ENCODE results near the gene GDI2. TPM values are rescaled to one million over a fixed set of nuclear protein-coding genes. Genes with fewer than 3 reads are reported as not detected.

GDI2 gene
- total and polyA plus RNA-seq, 9 of the 15 experiments (the other 6 are each of a cell fraction or from before 2014, with no cell fraction given) = 262 to 424 (median 287) TPM

- TF ChIP-seq MAZ (CRISPR knock-in tag; conservative IDR thresholded peaks at IDR 0.05 in 1 of 2, IDR thresholded peaks at IDR 0.05 in 1 of 2) (peak; percentile 79 to 93), ZNF717 (CRISPR knock-in tag; IDR thresholded peaks at IDR 0.05) (no peak), TAF1 (IDR thresholded peaks at IDR 0.05; ENCODE audit: control insufficient read depth, extremely low read depth, insufficient read depth, low read length, severe bottlenecking) (peak; percentile 94), SMARCE1 (IDR thresholded peaks at IDR 0.05) (no peak), USF2 (CRISPR knock-in tag; IDR thresholded peaks at IDR 0.05) (peak; percentile 59), ZFPM2 (CRISPR knock-in tag; IDR thresholded peaks at IDR 0.05) (no peak), BHLHE40 (IDR thresholded peaks at IDR 0.05; ENCODE audit: low read length) (no peak; the same call in 1 of the 2 replicates), TSC22D4 (tag; IDR thresholded peaks at IDR 0.05) (no peak), RBM14 (IDR thresholded peaks at IDR 0.05; ENCODE audit: borderline replicate concordance, insufficient read depth, low read depth, low read length) (no peak), IRF9 (tag; IDR thresholded peaks at IDR 0.05) (no peak), GTF3C2 (IDR thresholded peaks at IDR 0.05; ENCODE audit: borderline replicate concordance, extremely low read depth, insufficient read length) (no peak), FOXK2 (conservative IDR thresholded peaks at IDR 0.05 in 1 of 2, IDR thresholded peaks at IDR 0.05 in 1 of 2; ENCODE audit: low read depth in 2 of 2) (no peak), MAFK (IDR thresholded peaks at IDR 0.05; ENCODE audit: low read length) (no peak), BCOR (IDR thresholded peaks at IDR 0.05) (no peak; the same call in 1 of the 2 replicates), ZNF280B (CRISPR knock-in tag; IDR thresholded peaks at IDR 0.05) (no peak), ZNF551 (CRISPR knock-in tag; IDR thresholded peaks at IDR 0.05) (no peak), CHD4 (IDR thresholded peaks at IDR 0.05; ENCODE audit: insufficient read depth, insufficient replicate concordance, low read depth, low read length, poor library complexity, severe bottlenecking) (no peak), ZBTB8A (IDR thresholded peaks at IDR 0.05; ENCODE audit: partially characterized antibody) (no peak), POLR2AphosphoS5 (IDR thresholded peaks at IDR 0.05; ENCODE audit: control insufficient read depth, insufficient read depth, low read depth, low read length) (peak; percentile 86), WHSC1 (IDR thresholded peaks at IDR 0.05; ENCODE audit: low read length) (no peak), LARP7 (IDR thresholded peaks at IDR 0.05) (no peak)
These were observed at the start of gene GDI2 (continued) for GRCh38 chr10:5813341-5814109.

Measured in K562 (cell line).